Islet precursor cell (in vitro differentiated cells): ENCODE results near the gene PTPRM.
A peak's percentile ranks its signal among the peaks of the same experiment; 100 is the strongest.

Experiments used
- DNase-seq: peaks from one replicate; pipeline ENCODE4 v3.0.0-alpha.2; 2018

The PTPRM gene

DNA sequence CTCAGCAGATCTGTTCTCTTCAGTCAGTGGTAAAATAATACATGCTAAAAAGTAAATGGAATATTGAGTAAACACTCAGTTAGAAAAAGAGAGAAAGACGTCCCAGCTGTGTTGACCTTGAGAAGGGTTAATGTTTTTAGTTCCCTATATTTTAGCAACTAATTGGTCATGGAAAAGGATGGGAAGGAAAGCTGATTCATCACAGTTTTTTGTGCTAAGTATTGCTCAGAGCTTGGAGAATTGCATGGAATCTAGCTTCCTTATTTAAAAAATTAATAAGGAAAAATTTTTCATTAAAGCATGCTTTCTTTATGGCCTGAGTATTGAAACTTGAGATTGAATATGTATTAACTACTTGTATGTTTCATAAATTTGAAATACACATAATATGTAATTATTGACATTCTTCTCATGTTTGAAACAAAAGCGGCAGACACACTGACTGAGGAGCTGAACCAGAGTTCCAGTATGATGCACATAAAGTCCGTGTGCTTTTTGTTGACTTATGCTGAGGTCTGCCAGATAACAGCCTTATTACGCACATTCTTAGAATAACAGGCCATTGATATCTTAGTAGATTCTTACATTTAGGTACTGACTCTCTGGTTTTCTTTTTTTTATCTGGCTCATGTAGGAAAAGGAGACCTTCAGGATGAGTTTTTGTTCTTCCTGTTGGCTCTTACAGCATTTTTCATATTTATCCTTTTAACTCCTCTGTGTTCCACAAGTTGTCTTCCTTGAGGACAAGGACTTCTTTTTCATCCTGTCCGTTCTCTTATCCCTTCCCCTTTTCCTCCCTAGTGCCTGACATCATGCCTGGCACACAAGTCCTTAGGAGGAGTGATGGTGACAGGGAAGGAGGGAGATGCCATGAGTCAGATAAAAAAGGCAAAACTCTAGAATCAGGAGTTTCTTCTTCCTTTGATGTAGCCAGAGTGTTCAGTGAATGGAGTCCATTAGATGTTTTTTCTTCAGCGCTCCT, 194.1 kb downstream of the PTPRM start:
- no peak for DNase-seq

DNA sequence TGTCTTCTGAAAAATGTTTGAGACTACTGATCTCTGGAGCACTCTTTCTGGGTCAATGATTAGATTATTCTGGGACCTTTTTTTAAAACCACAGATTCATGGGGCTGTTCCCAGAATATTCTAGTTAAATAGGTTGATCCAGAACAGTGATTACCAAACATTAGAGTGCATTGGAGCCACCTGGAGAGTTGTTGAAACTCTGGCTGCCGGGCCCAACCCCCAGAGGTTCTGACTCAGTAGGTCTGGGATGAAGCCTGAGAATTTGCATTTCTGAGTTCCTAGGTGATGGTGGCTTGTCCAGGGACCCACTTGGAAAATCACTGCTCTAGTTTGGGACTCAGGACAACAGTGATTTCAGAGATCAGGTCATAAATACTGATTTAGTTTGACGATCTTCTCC, 197.3 kb downstream of the PTPRM start:
- DNase-seq: no peak

DNA sequence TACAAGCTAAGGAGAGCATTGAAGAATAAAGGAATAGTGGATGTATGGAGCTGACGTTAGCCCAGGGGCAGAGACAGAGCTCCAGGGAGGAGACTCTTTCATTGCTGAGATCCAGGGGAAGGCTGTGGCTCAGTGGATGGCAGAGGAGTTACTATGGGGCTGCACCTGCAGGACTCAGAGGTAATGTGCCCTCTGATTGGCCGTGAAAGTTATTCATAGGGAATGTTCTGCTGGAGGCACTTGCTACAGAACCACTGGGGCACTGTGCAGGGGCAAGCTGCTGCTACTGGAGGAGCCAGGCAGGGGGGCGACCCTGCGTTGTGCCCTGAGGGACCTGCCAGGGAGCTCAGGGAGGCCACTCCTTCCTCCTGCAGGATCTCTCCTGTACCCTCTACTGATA, 199.2 kb downstream of the PTPRM start:
- DNase-seq: peak; percentile 60

DNA sequence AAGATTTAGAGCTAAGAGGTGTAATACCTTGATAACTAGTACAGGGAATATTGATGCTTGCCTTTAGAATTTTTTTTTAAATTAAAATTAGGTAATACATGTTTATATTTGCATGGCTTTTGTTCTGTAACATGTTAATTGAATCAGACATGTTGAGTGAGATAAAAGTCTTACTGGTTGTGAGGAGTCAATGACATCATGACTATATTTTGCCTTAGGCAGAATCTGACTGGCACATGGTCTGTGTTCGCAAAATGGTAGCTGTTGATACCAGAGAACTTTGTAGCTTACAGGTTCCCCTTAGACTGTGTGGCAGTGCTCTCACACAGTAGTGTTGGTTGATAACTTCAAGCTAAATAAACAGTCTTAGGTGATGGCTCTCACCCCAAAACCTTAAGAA, 199.7 kb downstream of the PTPRM start:
- no peak for DNase-seq

DNA sequence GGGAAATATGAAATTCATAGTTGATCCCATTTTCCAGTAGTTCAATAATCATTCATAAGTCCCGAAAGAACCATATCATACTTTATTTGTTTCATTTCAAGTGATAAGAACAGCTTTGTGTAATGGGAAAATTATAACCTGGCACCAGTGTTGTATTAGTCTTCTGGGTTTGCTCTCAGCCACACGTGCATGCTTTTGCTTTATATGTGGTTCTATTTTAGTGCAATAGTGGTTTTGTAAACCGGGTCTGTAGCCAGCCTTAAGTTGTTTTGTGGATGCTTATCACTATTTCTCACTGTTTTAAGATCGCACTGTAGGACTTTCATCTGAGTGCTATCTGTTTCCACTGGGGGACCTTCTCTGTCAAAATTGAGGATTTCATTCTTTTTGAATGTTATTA, 203.8 kb downstream of the PTPRM start:
- no peak for DNase-seq

DNA sequence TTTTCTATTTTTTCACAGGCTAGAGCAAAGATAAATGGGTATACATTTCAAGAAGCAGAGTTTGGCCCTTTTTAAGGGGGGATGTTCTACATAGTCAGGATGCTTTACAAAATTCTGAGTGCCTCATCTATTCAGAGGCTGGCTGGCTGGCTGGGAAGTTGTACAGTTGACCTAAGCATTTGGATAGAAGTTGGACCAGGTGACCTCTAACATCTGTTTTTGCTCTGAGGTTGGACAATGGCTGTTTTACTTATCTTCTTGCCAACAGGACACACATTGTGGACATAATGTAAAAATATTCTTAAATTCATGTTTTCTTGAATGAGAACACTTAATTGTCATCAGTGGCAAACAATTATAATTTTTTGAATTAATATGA, 205.4 kb downstream of the PTPRM start:
- DNase-seq: no peak

DNA sequence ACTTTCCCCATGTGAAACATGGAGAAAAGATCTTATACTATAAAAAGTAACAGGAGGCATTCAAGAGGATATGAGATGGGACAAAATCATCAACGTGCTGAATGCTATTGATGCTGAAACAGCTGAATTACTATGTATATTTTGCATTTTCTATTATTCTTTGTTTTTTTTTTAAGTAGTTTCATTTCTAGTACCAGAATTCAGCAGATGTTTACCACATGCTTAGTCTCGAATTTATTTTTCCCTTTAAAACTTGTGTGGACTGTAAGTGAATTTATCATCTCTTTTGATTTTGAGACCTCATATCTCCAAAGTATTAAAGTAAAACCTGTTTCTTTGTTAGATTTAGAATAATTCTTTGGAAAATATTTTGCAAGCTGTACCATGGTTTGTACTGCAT, 205.8 kb downstream of the PTPRM start:
- DNase-seq: no peak

DNA sequence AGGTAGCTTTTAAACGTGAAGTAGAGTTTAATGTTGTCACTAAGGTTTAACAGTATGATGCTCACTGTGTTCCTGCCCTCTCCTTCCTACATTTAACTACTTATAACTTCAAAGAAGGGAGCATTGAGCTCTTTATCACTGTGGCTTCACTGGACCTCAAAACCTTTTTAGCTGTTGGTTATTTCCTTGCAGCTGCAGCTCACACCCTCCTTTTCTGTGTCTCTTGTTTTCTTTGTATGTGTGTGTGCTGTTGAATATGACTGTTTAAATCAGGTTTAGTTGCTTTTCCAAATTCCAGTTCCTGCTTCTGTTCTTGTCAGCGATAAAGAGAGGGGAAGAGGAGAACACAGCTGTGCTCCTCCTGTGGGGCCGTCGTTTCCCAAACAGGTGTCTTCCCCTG, 208.0 kb downstream of the PTPRM start:
- DNase-seq: no peak

DNA sequence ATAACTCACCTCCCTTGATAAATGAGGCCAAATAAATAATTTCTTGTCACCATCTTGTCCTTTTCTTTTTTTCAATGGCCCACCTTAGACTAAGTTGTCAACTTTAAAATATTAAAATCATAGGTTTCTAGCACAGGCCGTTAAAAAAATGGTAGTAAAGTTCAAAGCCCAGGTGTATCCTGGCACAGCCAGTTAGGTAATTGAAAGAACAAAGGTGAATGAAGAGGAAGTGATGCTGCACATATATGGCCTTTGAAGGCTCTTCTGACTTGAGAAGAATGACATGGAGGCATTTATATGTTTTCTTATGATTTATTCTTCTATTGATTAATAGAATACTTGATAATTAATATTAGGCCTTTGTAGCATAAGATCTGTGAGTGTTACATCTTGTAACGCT, 208.7 kb downstream of the PTPRM start:
- no peak for DNase-seq

DNA sequence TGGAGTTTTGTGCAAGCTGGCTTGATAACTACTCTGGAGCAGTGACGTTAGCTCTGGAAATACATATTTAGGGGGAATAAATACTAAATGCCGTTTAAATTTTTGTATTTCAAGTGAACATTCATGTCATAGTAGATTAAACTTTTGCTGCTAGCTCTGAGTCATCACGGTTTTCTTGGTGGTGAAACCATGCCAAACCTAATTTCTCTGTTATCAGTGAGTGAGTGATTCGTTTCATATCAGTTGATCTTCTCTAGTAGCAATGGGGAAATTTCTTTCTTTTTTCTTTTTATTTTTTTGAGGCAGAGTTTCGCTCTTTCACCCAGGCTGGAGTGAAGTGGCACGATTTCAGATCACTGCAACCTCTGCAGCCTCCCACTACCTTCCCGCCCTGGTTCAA, 211.1 kb downstream of the PTPRM start:
- DNase-seq: no peak

DNA sequence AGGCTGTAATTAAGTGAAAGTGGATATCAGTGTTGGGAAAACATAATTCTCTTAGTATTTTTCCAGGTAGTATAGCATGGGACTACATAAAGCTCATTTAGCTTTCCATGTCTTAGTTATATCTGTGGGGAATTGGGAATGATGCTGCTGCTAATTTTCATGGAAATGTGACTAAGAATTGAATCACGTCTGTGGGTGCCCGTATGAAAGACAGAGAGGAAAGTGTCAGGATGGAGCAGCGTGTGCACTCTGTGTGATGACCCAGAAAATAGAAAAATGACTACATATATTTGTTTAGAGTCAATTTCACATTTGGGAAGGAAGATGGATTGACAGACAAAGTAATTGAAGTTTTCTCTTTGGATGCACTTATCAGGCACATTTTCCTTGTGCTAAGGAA, 212.1 kb downstream of the PTPRM start:
- no peak for DNase-seq

DNA sequence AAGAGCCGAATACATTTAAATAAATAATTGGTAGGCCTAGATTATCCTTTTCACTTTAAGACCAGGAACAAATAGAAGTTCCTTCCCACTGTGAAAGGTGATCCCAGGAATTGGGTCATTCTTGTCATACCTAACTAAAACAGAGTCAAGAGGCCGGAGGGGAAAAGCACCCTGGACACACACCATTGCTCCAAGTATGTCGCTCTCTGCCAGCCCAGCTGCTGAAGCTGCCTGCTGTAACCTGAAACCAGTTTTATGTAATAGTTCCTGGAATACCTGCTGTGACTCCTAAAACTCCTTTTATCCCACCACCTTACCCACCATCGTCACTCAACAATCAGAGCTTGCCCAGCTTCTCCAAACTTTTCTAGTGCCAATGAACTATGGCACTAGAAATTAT, 217.1 kb downstream of the PTPRM start:
- DNase-seq: peak; percentile 73

DNA sequence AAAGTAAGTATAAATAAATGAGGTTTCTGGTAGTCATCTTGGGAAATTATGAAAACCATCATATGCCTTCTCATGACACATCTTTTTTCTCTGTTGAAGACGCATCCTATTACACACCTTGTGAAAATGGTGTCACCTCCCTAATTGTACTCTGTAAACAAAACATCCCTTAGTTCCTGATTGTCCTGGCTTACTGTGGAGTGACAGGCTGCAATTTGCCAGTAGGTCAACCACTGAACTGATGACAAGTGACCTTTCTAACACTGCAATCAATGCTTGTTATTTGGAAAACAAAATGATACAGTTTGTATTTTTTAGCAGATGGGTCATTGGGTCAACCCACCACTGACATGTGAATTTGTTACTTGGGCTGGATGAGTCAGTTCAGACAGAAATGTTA, 219.5 kb downstream of the PTPRM start:
- no peak for DNase-seq

DNA sequence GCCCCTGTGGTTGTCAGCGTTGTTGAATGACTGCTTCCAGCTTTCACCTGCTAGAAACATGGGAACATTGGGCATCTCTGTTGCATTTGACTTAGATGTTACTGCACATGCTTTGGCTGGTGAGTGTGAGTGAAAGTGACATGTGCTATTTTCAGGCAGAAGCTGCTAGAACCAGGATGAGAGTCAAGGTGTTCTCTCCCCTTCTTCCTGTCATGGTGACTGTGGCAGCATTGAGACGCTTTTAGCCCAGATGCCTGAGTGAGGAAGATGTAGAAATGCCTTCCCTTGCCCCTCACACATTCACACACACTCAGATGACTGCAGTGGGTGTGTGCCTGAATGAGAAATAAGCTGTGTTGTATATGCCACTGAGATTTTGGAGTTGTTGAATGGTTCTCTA, 220.2 kb downstream of the PTPRM start:
- no peak for DNase-seq

DNA sequence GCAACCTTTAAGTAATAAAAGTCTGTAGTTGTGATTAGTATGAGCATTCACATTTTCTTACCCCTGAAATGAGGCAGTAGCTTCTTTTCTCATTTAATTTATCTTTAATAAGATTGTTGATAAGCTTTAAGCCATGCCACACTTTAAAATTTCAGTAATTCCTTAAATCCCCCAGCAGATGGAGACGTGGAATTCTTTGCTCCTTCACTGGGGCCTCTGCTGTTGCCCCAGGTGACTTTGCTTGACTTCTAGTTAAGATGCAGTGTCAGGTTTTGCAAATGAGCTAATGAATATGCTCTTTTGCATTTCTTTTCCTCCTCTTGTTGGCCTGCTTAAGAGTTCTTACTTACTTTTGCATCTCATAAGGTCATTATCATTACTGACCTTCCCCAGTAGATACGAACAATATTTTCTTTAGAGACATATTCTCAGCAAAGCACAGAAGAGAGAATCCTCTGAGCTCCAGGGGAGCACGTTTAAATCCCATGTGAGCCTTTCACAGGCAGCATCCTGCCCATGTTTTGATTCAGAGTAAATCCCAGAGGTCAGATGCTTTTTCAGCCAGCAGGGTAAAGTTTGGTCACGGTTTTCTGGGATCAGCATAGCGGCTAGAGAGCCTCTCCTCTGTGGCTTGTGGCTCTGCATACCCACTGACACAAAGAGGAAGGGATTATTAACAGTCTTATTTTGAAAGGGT, 222.9 kb downstream of the PTPRM start:
- no peak for DNase-seq

DNA sequence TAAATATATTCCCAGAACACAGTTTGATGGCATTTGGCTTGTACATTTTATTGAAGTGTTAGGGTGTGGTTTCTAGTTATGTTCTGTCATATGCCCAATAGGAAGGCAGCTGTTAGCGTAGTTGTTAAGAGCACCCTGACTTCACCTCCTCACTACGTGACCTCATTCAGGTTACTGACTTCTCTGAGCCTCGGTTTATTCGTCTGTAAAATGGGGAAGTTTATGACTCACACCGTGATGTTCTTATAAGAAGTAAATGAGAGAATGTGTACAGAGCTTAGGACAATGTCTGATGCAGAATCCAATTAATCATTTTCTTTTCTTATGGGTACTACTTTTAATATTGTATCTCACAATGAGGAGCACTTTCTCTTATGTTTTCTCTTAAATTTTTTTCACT, 226.0 kb downstream of the PTPRM start:
- DNase-seq: no peak

DNA sequence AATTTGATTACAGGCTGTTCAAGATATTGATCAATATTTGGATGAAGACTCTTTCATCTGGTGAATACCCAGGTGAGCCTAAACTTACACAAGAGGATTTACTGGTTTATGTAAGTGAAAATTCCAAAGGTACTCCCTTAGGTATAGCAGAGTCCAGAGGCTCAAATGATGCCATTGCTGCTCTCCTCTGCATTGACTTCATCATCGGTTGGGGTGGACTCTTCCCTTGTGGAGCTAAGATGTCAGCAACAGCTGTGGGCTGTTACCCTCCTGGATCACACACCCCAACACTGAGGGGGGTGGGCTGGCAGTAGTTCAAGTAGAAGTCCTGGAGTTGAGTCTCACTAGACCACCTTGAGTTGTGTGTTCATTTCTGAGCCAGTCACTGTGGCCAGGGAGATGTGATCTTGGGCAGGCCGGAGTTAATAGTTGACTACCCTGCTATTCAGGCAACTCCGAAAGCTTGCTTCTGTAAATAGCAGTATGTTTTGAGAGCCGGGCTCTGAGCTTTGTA, 236.9 kb downstream of the PTPRM start:
- DNase-seq: no peak

DNA sequence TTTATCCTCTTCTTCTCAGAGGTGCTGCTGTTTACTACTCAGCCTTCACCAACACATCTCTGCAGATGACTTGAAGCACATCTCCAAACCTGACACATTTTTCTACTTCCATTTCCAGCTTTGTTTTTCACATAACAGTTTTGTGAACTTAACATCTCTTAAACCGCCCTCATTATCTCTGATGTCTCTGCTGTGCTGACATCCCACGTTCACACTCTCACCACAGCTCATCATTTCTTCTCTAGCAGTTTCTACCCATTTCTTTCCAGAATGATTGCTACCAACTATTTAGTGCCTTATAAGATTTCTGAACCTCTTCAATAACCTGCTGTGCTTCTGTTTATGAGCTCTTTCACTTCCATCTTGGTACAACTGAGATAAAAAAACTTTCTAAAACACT, 238.0 kb downstream of the PTPRM start:
- DNase-seq: no peak

DNA sequence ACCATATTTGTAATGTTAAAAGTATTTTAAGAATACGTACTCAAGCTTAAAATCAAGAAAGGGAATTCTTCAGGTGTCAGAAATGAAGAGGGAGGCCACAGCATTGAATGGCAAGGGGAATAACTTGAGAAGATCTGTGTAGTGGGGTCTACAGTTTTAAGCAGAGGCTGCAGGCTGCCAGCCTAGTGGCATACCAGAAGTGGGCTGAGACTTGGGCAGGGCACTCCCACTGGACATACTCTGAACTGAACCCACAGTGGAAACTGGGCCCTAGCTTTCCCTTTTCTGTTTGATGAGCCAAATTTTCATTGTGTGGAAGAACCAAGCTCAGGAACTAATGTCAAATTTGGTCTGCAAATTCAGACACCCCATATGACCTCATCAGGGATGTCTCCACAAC, 238.8 kb downstream of the PTPRM start:
- DNase-seq: no peak

DNA sequence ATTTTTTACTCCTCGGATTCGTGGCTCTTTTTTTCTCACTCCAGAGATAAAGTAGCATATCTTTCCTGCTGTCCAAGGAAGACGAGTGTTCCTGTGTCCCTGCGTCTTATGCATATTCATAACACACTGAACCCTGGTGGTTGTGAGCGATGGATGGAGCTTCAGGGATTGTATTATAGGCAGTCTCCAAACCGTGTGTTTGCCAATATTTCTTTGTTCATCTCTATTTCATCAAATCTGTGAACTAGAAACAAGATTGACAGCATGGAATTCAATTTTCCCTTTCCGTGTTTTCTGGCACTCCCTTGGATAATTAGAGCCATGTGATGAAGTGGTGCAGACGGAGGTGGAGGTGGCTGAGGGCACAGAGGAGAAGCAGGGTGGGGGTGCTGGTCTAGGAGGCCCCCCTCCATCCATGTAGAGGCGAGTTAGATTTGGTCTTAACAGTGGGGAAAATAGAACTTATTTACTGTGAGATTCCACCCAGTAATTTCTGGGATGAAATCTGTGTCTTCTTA, 240.9 kb downstream of the PTPRM start:
- no peak for DNase-seq

DNA sequence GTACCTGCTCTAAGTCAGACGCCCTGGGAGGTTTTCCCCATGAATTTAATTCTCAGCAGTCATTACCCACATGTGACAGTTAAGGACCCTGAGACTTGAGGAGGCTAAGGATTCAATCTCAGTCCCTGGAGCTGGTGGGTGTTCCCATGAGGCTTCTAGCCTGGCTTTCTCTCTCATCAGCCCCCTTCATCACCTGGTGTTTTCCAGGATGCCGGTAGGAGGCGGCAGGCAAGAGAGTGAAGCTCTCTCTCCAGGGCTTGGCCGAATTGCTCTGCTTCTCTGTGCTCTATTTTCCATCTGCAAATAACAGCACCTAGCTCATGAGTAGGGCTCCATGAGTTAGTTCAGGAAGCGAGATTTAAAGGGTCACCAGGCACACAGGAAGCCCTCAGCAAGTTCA, 241.9 kb downstream of the PTPRM start:
- DNase-seq: no peak

DNA sequence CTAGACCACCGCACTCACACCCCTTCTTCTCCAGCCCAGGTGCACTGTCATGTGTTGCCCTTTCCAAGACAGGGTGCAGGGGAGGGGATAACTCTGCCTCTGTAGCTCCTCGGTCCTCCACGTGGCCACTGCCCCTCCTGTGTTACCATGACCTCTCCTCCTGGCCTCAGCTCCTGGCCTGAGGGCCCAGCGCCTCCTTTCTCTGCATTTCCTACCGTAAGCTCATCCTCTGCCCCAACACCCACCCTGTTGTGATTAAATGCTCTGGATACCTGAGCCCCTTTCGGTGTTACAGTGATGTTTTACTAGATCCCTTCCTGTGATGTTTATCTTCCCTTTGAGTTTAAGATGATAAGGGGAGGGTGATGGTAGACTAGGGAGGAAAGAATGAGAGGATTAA, 242.3 kb downstream of the PTPRM start:
- DNase-seq: no peak

DNA sequence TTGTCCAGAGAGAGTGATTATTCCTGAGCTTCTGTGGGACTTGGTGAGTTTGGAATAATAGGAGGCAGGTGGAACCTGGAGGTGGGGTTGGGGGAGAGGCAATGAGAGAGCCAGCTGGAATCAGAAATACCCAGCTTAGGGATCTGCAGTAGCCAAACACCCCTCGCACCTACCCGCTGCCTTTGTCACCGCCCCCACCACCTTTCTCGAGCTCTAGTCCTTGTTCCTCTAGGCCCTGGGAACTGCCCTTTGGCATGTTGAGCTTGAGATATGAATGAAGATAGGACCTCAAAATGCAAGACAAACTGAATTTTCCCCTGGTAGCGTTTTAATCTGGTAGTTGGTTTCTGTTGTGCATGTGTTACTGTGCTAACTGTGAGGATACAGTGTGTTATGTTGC, 242.9 kb downstream of the PTPRM start:
- no peak for DNase-seq

DNA sequence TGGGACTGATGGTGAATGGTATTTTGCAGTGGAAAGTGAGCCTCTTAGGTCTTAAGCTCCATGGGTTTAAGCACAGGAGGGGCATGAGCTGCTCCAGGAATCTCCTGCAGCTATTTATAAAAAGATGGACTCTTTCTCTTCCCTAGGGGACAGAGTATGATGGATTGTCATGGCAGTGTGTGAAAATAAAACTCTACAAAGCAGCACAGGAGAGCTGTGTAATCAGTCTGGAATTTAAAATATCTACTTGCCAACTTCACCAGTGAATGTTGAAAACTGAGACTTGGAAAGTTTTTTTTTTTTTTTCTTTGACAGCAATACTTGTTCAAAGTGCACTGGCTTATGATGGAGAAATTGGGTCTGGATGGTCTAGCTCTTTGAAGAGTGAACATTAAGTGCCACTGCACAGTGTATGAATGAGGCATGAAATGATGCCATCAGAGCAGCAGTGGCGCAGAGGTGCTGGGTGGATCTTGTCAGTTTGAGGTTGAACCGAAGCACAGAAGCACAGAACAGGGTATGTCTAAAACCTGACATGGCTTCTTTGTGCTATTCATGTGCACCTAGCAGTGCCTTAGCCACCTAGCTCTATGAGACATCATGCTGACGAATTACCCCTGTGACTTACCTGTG, 245.4 kb downstream of the PTPRM start:
- DNase-seq: no peak
